Kidney epithelial cell (primary cell): ENCODE results near the gene MPRIP. TPM values are rescaled to one million over a fixed set of nuclear protein-coding genes. Genes with fewer than 3 reads are reported as not detected.

Experiments
- DNase-seq: peaks from one replicate; pipeline ENCODE4 v3.0.0-alpha.2; 2010; ENCODE audit warnings: low read depth
- H3K27me3 ChIP-seq: 2 replicates; pipeline ENCODE4 v1.6.0; 2011; ENCODE audit warnings: low read length; ENCODE audit not compliant: control insufficient read depth, insufficient read depth
- H3K36me3 ChIP-seq: 2 replicates; pipeline ENCODE4 v1.5.1; 2011; ENCODE audit warnings: low read length; ENCODE audit not compliant: control insufficient read depth, insufficient read depth
- H3K4me3 ChIP-seq: 2 replicates; pipeline ENCODE4 v1.5.1; 2011; ENCODE audit warnings: low read depth, mild to moderate bottlenecking, control low read depth, low read length
- CTCF ChIP-seq: IDR thresholded peaks from 2 replicates; pipeline ENCODE4 v1.5.1; 2011; ENCODE audit warnings: mild to moderate bottlenecking, moderate library complexity, low read length, control low read depth, inconsistent platforms; ENCODE audit not compliant: insufficient read depth, poor library complexity, severe bottlenecking
- total RNA-seq: library from RNA; depleted of rRNA; stranded (reverse); fragments of >200 nt; gene quantifications from 2 replicates; pipeline ENCODE4 v1.2.3, GENCODE V29; 2015

Gene MPRIP
- total RNA-seq, 1 donor from 2014 or later = 99.6 TPM

DNA sequence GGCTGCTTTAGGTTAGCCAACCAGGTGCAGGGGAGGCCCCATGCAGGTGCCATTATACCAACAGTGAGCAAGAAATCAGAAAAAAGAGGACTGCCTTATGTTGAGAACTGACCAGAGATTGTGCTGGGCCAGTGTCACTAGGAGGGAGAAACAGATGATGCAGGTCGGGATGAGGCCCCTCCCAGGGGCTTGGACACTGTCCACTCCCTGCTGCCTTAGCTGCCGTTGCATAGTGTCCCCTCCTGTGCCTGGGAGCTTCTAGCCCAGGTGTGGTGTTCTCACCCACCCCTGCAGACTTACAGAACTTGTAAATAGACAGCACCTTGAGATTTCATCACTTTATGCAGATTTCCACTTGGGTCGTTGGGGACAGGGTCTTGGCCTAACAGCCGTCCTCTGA lies 127.1 kb downstream of the MPRIP start:
- Histone ChIP-seq H3K36me3 (peaks cover 5% of the 10 kb centered on the region), H3K27me3 (no peaks in the 10 kb centered on the region), H3K4me3 (no peak overlapping the region)
- DNase-seq = no peak
- TF ChIP-seq CTCF = no peak

DNA sequence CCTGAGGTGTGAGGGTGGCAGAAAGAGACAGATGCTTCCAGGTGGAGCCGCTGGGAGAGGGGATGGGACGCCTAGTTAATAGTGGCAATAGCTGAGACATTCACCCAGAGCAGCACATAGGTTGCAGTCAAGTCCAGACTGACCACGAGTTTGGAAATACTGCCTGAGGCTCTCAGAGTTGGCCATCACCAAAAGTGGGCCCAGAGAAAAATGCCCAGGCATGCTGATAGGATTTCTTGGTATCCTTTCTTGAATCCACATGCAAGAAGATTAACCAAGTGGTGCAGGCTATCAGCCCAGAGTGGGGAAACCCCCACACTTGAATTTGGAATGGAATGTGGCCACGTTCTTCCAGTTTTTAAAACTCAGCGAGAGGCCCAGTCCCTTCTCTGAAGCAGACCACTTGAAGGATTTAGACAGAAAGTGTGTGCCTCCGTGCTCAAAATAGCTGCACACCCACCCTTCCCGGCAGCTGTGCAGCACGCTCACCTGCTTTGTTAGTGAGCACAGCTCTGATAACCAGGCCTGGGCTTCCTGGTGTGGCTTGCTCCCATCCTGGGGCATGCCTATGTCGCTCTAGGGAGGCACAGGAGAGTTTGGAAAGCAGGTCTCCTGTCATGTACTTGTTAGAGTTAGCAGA lies 128.2 kb downstream of the MPRIP start:
- Histone ChIP-seq H3K4me3 (no peak overlapping the region), H3K36me3 (peaks cover 6% of the 10 kb centered on the region), H3K27me3 (no peaks in the 10 kb centered on the region)
- DNase-seq = no peak
- TF ChIP-seq CTCF = no peak

DNA sequence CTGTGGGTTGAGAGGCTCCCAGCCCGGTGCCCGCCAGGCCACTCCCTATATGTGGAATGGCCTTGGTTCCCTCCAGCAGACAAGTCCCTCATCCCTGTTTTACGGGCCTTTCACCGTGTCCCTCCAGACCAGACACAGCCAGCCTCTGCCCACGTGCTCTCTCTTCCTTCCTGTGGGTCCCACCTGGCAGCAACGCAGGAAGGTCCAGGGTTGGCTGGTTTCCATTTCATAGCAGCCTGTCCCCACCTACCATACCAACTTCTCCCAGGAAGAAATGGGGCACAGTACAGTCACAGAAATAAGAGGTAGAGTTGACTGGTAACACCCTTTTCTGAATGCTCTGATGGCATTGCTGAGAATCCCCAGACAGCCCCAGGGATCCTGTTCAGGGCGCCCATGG lies 128.9 kb downstream of the MPRIP start:
- H3K27me3 ChIP-seq = no peaks in the 10 kb centered on the region
- no peak for DNase-seq
- no peak overlapping the region for H3K4me3 ChIP-seq
- peaks cover 6% of the 10 kb centered on the region for H3K36me3 ChIP-seq
- TF ChIP-seq CTCF = no peak

DNA sequence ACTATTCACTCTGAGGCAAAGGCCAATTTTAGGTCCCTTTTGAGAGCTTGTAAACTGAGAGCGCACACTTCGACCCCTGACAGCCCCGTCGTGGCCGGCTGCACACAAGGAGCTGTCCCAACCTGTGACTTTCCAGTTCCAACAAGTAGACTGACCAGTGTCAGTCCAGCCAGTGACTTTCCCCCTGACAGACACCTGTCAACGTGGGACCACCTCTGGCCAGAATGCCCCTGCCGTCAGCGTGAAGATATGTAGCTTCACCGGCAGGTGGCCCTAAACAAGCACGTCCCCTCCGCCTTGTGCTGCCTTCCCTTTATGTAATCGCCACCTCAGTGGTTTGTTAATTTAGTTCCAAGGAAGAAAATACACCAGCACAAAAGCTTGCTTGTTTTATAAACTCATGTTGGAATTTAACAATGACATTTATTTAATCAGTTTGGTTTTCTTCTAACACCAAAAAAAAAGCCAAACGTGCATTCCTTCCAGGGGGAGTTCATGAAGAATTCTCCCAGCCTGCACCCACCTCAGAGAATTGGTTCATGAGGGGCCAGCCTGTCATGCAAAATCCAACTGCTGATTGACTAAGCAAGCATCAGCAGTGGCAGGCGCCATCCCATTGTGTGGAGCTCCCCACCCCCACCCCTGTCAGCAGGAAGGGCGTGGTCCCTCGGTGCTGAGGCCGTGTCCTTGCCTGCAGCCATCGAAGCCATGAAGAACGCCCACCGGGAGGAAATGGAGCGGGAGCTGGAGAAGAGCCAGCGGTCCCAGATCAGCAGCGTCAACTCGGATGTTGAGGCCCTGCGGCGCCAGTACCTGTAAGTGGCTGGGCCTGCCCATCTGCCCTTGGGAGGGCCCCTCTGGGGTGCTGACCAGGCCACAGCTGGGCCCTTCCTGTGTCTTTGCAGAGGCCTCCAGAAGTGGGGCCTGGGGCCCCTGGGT lies 130.0 kb downstream of the MPRIP start:
- Histone ChIP-seq H3K36me3 (peaks cover 5% of the 10 kb centered on the region), H3K27me3 (no peaks in the 10 kb centered on the region), H3K4me3 (no peak overlapping the region)
- DNase-seq = no peak
- no peak for TF ChIP-seq CTCF

DNA sequence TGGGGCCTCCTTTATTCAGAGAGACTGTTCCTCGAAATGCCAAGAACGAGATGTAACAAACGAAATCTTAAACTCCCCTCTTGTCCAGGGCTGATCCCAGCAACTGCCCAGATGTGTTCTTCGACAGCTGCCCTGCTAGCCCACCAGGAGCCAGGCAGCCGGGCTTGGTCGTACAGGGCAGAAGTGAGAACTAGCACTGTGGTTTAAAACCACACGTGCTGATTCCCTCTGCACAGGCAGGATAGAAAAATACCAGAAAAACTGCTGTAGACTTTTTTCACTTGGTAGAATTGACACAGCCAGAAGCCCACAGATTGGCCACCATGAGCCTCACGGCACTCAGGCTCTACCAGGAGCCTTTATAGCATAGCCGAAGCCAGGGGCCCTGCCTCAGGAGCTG lies 130.7 kb downstream of the MPRIP start:
- TF ChIP-seq CTCF = no peak
- DNase-seq = no peak

More for the DNA sequence above, 130.7 kb downstream of the MPRIP start:
- Histone ChIP-seq H3K36me3 (peaks cover 4% of the 10 kb centered on the region), H3K4me3 (no peak overlapping the region), H3K27me3 (no peaks in the 10 kb centered on the region)
